Neural cell (in vitro differentiated cells): ENCODE measurements around the gene PSMD3. TPM values are rescaled to one million over a fixed set of nuclear protein-coding genes. Genes with fewer than 3 reads are reported as not detected.

Experiments used
- H2AFZ ChIP-seq: fragments of 200-600, 300-800 bp; sonication (generic), shearing (Covaris generic); 2 replicates; pipeline ENCODE4 v1.6.0; 2014; ENCODE audit warnings: low read depth, mild to moderate bottlenecking, antibody characterized with exemption, low read length, moderate library complexity
- H3F3A ChIP-seq: fragments of 200-600 bp; shearing (Covaris generic); 2 replicates; pipeline ENCODE4 v1.6.1; 2016; ENCODE audit warnings: mild to moderate bottlenecking, moderate library complexity, mixed read lengths, antibody characterized with exemption, low read length; ENCODE audit not compliant: insufficient read depth, poor library complexity, severe bottlenecking
- H3K27ac ChIP-seq: fragments of 200-600, 300-800 bp; sonication (generic), shearing (Covaris generic); 2 replicates; pipeline ENCODE4 v1.5.1; 2014; ENCODE audit warnings: mild to moderate bottlenecking, low read length, moderate library complexity
- H3K27me3 ChIP-seq: fragments of 300-800, 200-600 bp; sonication (generic), shearing (Covaris generic); 2 replicates; pipeline ENCODE4 v1.6.0; 2014; ENCODE audit warnings: mild to moderate bottlenecking, low read depth, low read length, moderate library complexity; ENCODE audit not compliant: insufficient read depth
- H3K36me3 ChIP-seq: fragments of 300-800, 200-600 bp; sonication (generic), shearing (Covaris generic); 2 replicates; pipeline ENCODE4 v1.5.1; 2014; ENCODE audit warnings: mild to moderate bottlenecking, antibody characterized with exemption, low read length, moderate library complexity; ENCODE audit not compliant: insufficient read depth
- H3K4me2 ChIP-seq: fragments of 300-800, 200-600 bp; sonication (generic), shearing (Covaris generic); 2 replicates; pipeline ENCODE4 v1.6.0; 2014; ENCODE audit warnings: mild to moderate bottlenecking, low read length
- H3K4me3 ChIP-seq: fragments of 300-800, 200-600 bp; sonication (generic), shearing (Covaris generic); 2 replicates; pipeline ENCODE4 v1.5.1; 2014; ENCODE audit warnings: mild to moderate bottlenecking, low read length, moderate library complexity
- H3K79me2 ChIP-seq: fragments of 200-600 bp; shearing (Covaris generic); replicated peaks from 2 replicates; pipeline ENCODE4 v1.6.0; 2014; ENCODE audit warnings: mild to moderate bottlenecking, low read length, moderate library complexity; ENCODE audit not compliant: insufficient read depth
- H3K9ac ChIP-seq: fragments of 300-800, 200-600 bp; sonication (generic), shearing (Covaris generic); 2 replicates; pipeline ENCODE4 v1.6.1; 2016; ENCODE audit warnings: mild to moderate bottlenecking, low read length, mixed read lengths
- H3K9me2 ChIP-seq: fragments of 200-600 bp; shearing (Covaris generic); 2 replicates; pipeline ENCODE4 v1.6.1; 2016; ENCODE audit warnings: mild to moderate bottlenecking, low read length, mixed read lengths; ENCODE audit not compliant: insufficient read depth
- H3K9me3 ChIP-seq: fragments of 200-600, 300-800 bp; sonication (generic), shearing (Covaris generic); 2 replicates; pipeline ENCODE4 v1.6.1; 2016; ENCODE audit warnings: mild to moderate bottlenecking, mixed run types, low read length, moderate library complexity, mixed read lengths
- H4K20me1 ChIP-seq: fragments of 200-600 bp; shearing (Covaris generic); 2 replicates; pipeline ENCODE4 v1.6.1; 2016; ENCODE audit warnings: mild to moderate bottlenecking, mixed run types; ENCODE audit not compliant: insufficient read depth
- EP300 ChIP-seq: fragments of 450-650 bp; conservative IDR thresholded peaks from 2 replicates; pipeline ENCODE4 v1.6.1; 2014; ENCODE audit warnings: antibody characterized with exemption, mild to moderate bottlenecking, moderate library complexity; ENCODE audit not compliant: poor library complexity, severe bottlenecking
- EZH2 ChIP-seq: fragments of 200-600, 300-800 bp; shearing (Covaris generic), sonication (generic); IDR thresholded peaks from 2 replicates; pipeline ENCODE4 v1.6.1; 2014; ENCODE audit warnings: antibody characterized with exemption, low read length, borderline replicate concordance, mild to moderate bottlenecking; ENCODE audit not compliant: insufficient read depth, poor library complexity, severe bottlenecking
- MXI1 ChIP-seq: fragments of 450-650 bp; conservative IDR thresholded peaks from 2 replicates; pipeline ENCODE4 v1.6.1; 2014; ENCODE audit warnings: antibody characterized with exemption, mild to moderate bottlenecking; ENCODE audit not compliant: poor library complexity, severe bottlenecking
- POLR2AphosphoS5 ChIP-seq: IDR thresholded peaks from 2 replicates; pipeline ENCODE4 v1.6.1; 2012
- RAD21 ChIP-seq: fragments of 450-650 bp; conservative IDR thresholded peaks from 2 replicates; pipeline ENCODE4 v1.6.1; 2014; ENCODE audit warnings: antibody characterized with exemption, mild to moderate bottlenecking, moderate library complexity
- SMC3 ChIP-seq: fragments of 450-650 bp; conservative IDR thresholded peaks from 2 replicates; pipeline ENCODE4 v1.6.1; 2014; ENCODE audit warnings: antibody characterized with exemption, mild to moderate bottlenecking, moderate library complexity; ENCODE audit not compliant: poor library complexity
- TAF1 ChIP-seq: IDR thresholded peaks from 2 replicates; pipeline ENCODE4 v1.6.1; 2012; ENCODE audit warnings: low read depth
- polyA plus RNA-seq: library from polyadenylated mRNA; depleted of rRNA; stranded (reverse); fragments of >200 nt; gene quantifications from 2 replicates; pipeline ENCODE4 v1.2.3, GENCODE V29; 2014
- TF ChIP-seq, protein P1 (sequence below): IDR thresholded peaks from 2 replicates; pipeline ENCODE4 v1.6.1; 2012; ENCODE audit warnings: borderline replicate concordance
- TF ChIP-seq, protein P2 (sequence below): fragments of 450-650 bp; IDR thresholded peaks from 2 replicates; pipeline ENCODE4 v1.5.1; 2014; ENCODE audit warnings: antibody characterized with exemption, mild to moderate bottlenecking, moderate library complexity; ENCODE audit not compliant: poor library complexity, severe bottlenecking

Gene PSMD3
- polyA plus RNA-seq, 1 donor from 2014 or later, result 117 TPM

DNA sequence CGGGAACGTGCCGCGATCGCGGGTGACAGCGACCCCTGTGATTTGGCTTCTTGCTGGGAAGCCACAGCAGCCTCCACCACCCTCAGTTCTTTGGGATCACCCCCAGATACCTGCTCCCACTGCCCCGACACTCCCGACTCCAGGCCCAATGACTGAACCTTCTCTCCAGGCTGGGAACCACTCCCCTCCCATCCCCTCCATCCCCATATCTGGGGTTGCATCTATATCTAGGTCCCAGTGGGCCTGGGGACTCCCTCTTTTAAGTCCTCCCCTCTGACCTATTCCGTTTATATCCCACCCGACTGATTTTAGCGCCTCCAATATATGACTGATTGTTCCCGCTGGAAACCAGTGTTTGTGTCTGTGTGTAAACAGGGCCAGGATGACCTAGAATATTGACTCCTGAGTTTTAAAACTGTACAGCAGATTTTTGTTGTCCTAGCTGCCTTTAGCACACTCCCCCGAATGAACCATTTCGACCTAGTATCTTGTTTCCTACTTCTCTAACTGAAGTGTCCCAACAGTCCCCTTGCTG, 667 bp downstream of the PSMD3 start:
- H3K9ac ChIP-seq, result peak overlapping the region; percentile 97
- H3K27ac ChIP-seq, result peak overlapping the region; percentile 82
- no peaks in the 10 kb centered on the region for H4K20me1 ChIP-seq
- peaks cover 20% of the 10 kb centered on the region for H3K79me2 ChIP-seq
- TF ChIP-seq POLR2AphosphoS5 (no peak), MXI1 (no peak), EZH2 (no peak), RAD21 (no peak), TAF1 (no peak), EP300 (no peak), SMC3 (no peak)
- TF ChIP-seq, protein P1, sequence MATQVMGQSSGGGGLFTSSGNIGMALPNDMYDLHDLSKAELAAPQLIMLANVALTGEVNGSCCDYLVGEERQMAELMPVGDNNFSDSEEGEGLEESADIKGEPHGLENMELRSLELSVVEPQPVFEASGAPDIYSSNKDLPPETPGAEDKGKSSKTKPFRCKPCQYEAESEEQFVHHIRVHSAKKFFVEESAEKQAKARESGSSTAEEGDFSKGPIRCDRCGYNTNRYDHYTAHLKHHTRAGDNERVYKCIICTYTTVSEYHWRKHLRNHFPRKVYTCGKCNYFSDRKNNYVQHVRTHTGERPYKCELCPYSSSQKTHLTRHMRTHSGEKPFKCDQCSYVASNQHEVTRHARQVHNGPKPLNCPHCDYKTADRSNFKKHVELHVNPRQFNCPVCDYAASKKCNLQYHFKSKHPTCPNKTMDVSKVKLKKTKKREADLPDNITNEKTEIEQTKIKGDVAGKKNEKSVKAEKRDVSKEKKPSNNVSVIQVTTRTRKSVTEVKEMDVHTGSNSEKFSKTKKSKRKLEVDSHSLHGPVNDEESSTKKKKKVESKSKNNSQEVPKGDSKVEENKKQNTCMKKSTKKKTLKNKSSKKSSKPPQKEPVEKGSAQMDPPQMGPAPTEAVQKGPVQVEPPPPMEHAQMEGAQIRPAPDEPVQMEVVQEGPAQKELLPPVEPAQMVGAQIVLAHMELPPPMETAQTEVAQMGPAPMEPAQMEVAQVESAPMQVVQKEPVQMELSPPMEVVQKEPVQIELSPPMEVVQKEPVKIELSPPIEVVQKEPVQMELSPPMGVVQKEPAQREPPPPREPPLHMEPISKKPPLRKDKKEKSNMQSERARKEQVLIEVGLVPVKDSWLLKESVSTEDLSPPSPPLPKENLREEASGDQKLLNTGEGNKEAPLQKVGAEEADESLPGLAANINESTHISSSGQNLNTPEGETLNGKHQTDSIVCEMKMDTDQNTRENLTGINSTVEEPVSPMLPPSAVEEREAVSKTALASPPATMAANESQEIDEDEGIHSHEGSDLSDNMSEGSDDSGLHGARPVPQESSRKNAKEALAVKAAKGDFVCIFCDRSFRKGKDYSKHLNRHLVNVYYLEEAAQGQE, result no peak
- TF ChIP-seq, protein P2, sequence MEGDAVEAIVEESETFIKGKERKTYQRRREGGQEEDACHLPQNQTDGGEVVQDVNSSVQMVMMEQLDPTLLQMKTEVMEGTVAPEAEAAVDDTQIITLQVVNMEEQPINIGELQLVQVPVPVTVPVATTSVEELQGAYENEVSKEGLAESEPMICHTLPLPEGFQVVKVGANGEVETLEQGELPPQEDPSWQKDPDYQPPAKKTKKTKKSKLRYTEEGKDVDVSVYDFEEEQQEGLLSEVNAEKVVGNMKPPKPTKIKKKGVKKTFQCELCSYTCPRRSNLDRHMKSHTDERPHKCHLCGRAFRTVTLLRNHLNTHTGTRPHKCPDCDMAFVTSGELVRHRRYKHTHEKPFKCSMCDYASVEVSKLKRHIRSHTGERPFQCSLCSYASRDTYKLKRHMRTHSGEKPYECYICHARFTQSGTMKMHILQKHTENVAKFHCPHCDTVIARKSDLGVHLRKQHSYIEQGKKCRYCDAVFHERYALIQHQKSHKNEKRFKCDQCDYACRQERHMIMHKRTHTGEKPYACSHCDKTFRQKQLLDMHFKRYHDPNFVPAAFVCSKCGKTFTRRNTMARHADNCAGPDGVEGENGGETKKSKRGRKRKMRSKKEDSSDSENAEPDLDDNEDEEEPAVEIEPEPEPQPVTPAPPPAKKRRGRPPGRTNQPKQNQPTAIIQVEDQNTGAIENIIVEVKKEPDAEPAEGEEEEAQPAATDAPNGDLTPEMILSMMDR, result no peak
- H2AFZ ChIP-seq, result peak overlapping the region; percentile 61
- H3K9me3 ChIP-seq, result no peaks in the 10 kb centered on the region
- peak overlapping the region; percentile 95 for H3K4me2 ChIP-seq
- H3K27me3 ChIP-seq, result no peaks in the 10 kb centered on the region
- no peaks in the 10 kb centered on the region for H3K9me2 ChIP-seq
- no peaks in the 10 kb centered on the region for H3K36me3 ChIP-seq
- H3K4me3 ChIP-seq, result peak overlapping the region; percentile 89
- H3F3A ChIP-seq, result no peaks in the 10 kb centered on the region

DNA sequence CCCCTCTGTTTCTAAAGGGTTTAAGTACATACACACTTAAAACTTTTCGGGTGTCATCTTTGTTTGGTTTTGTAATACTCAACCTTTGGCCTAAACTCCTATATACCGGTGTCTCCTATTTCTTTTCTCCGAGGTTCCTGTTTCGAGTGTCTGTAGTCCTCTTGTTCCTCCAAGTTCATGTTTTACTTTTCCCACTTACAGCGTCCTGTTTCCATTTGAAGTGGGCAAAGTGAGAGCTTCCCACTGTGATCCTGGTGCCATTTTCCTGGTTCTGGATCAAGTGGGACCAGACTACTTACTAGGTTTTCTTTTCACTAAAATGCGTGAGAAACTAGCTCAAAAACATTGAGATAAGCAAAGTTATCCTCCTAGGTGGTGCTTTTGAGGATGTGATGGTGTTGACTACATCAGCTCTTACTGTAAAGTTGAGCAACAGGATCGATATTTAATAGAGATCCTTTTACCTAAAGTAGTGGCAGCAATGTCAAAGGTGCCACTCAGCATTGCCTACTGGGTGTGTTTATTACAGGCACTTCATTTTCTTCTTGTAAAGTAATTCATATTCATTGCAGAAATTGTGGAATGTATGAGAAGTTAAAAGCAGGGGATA, 1.3 kb downstream of the PSMD3 start:
- Histone ChIP-seq H3K79me2 (peaks cover 20% of the 10 kb centered on the region), H3K9me2 (no peaks in the 10 kb centered on the region), H3K9me3 (no peaks in the 10 kb centered on the region), H3K4me2 (peak overlapping the region; percentile 95), H3K27me3 (no peaks in the 10 kb centered on the region), H3K4me3 (peak overlapping the region; percentile 89), H4K20me1 (no peaks in the 10 kb centered on the region), H3K36me3 (no peaks in the 10 kb centered on the region), H3F3A (no peaks in the 10 kb centered on the region), H2AFZ (no peak overlapping the region), H3K9ac (peak overlapping the region; percentile 97), H3K27ac (no peak overlapping the region)
- TF ChIP-seq EP300 (no peak), MXI1 (no peak), TAF1 (no peak), RAD21 (no peak), EZH2 (no peak), SMC3 (no peak), POLR2AphosphoS5 (no peak)
- TF ChIP-seq, protein P2, result no peak
- TF ChIP-seq, protein P1, result no peak
